NCI-H1694 treated with DMSO at 0.1 percent for 48 hours (cell line): ENCODE data around the gene AKR1C1.
"Not testable (repeated sequence)": the region's sequence is repeated elsewhere in the genome, so short reads cannot be mapped to it uniquely, and the experiment has no call there.

Source experiments
- DNase-seq: peaks from one replicate; lab custom pipeline; 2025; lab: John Stamatoyannopoulos, UW

Gene AKR1C1

DNA sequence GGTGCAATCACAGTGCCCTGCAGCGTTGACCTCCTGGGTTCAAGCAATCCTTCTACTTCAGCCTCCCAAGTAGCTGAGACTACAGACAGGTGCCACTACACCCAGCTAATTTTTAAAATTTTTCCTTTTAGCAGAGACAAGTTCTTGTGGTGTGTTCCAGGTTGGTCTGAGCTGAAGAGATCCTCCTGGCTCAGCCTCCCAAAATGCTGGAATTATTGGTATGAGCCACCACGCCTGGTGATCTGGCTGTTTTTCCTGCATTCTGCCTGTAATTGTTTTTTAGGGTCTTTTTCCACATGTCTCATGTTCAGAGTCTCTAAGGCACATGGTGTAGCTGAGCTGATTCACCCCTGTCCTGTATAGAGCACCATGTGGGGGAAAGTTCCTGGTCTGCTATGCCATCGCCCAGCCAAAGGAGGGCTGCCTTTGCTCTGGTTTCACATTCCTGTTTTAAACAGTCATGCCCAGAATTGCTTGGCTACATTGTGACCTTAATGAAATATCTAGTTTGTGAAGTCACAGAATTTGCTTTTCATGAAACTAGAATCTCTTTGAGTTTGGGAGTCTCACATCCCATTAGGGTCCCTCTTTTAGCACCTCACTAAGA, 55.6 kb downstream of the AKR1C1 start:
- not testable (repeated sequence) for DNase-seq

- DNase-seq = not testable (repeated sequence)
Observed at GRCh38 chr10:5019770-5020612, 56.8 kb downstream of the AKR1C1 start.

DNA sequence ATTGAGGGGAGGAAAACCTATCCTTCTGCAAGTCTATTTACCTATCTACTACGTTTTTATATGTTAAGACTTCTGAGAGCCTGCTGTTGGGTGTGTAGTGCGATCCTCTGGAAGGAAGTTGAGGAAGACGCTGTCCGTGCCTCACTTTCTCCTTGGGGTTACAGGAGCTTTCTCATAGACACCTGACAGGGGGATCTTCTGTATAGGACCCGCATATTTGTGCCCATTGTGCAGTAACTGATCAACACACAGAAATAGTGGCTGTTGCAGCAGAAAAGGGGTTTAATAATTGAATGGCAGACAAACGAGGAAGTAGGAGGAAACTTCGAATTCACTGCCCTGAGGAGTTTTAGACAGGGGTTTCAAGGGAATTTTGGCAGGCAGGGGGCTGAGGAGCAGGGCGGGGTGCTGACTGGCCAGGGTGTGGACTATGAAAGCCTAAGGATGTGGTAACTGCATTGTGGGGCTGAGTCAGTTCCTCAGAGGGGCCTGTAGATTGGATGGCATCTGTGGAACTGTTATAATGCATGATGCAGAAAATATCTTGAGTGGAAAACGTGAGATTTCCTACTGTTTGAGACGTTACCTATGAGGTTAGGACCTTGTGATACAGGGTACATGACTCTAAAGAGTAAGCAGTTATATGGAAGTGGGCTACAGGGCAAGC, 58.5 kb downstream of the AKR1C1 start:
- DNase-seq = not testable (repeated sequence)

DNA sequence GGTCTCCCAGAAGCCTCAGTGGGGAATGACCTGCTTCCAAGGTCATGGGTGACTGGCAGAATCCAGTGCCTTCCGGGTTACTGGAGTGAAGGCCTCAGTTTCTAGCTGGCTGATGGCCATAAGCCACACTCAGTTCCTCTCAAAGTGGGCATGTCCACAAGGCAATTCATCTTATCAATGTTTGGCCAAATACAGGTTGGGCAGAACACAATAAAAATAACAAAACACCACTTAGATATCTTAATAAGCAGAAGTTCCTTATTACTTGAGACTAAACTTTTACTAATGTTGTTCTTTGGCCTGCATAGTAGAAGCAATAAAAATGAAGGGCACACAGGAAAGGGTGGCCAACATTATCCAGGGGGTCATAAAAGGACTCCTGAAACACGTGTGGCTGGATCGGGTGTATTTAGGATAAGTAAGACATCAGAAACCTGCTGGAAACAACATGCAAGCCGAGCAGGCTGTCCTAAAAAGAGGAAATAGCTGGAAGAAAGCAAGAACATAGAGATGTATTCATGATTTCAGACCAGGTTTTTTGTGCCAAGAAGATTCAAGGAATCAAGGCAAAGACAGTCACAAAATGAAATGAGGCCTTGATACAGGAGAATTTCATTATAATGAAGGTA, 60.1 kb downstream of the AKR1C1 start:
- DNase-seq = no peak

DNA sequence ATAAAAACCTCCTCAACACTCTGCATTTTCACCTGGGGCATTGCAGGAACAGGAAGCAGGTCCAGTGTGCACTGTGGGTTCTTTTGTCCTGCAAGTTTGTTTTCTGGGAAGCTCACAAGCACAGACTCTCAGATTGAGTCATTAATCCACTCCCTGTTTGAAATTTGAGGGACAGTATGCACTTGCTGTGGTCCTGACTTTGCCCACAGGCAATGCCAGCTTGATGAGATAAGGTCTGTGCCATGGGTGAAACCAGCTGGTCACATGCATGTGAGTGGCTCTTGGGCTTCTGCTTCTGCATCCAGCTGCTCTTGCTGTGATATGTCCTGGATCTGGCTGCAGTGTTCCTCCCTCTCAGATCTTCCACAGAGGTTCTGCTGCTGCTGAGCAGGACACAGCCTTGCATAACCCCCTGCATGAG, 62.3 kb downstream of the AKR1C1 start:
- DNase-seq = not testable (repeated sequence)

GRCh38 chr10:5030989-5031388, 67.8 kb downstream of the AKR1C1 start:
- DNase-seq = no peak

DNA sequence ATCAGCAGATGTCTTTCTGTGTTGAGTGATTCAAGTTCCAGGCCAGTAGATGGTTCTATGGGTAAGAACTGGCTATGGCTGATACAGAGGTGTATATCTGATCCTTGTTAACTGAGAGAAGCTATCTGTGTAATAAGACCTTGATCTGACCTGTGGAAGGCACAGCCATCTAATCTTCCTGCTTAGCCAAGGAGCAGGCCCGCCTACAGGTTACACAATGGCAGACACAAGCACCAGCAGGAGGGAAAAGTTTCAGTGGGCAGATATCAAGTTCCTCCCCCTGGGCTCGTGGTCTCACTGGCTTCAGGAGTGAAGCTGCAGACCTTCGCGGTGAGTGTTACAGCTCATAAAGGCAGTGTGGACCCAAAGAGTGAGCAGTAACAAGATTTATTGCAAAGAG, 68.4 kb downstream of the AKR1C1 start:
- DNase-seq = not testable (repeated sequence)

DNA sequence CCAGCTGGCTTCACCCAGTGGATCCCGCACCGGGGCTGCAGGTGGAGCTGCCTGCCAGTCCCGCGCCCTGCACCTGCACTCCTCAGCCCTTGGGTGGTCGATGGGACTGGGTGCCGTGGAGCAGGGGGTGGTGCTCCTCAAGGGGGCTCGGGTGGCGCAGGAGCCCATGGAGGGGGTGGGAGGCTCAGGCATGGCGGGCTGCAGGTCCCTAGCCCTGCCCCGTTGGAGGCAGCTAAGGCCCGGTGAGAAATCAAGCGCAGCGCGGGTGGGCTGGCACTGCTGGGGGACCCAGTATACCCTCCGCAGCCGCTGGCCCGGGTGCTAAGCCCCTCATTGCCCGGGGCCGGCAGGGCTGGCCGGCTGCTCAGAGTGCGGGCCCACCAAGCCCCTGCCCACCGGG, 69.2 kb downstream of the AKR1C1 start:
- DNase-seq = not testable (repeated sequence)
